GM18508 (cell line): Measurements from ENCODE around the gene CLEC2L.

Source experiments
- ATAC-seq: cut with Tn5 transposase; IDR thresholded peaks from one replicate; pipeline ENCODE4 v1.9.1; 2021; ENCODE audit warnings: moderate number of reproducible peaks; ENCODE audit not compliant: insufficient read depth, unreplicated experiment

CLEC2L gene

DNA sequence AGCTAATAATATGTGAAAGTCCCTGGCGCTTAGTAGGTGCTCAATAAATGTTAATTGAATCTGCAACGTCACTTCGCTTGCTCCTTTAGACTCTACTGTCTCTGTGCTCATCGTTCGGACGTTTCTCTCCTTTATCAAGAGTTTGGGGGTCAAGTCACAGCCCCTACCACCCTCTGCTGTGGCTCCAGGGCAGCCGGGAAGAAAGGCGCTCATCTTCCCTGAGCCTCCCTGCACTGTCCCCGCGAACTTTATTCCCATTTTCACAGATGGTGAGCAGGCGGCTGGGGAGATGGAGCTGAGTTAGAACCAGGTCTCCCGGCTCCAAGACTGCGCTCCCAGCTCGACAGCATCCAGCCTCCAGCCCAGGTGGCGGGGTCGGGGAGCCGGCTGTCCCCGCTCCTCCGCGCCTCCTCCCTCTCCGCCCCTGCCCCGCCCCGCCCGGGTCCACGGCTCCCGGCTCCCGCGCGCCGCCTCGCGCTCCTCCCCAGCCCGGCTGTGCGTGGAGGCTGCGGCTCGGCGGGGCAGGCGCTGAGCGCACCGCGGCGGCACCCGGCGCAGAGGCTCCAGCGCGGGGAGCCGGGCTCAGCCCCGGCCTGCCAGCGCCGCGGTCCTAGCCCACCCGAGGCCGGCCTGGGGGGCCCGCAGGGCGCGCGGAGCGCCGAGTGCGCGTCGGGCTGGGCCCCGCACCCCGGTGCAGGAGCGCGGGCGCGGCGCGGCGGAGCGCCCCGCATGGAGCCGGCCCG lies at the start of gene CLEC2L:
Gene CLEC2L, plus strand, starts transcription at position 487 of the 743 bp plus-strand sequence. Its CDS starts 243 bp downstream, at position 730.
- no peak for ATAC-seq

DNA sequence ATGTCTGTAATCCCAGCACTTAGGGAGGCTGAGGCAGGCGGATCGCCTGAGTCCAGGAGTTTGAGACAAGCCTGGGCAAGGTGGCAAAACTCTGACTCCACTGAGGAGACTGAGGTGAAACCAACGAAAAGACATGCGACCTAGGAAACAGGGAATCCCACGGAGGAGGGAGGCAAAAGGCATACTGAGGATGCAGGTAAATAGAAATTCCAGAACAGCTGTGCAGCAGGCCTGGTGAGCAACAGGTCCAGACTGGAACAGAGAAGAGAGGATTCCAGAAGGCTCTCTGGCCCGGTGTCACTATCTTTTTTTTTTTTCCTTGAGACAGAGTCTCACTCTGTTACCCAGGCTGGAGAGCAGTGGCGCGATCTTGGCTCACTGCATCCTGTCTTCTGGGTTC lies 47.3 kb upstream of the CLEC2L start:
- ATAC-seq: no peak

DNA sequence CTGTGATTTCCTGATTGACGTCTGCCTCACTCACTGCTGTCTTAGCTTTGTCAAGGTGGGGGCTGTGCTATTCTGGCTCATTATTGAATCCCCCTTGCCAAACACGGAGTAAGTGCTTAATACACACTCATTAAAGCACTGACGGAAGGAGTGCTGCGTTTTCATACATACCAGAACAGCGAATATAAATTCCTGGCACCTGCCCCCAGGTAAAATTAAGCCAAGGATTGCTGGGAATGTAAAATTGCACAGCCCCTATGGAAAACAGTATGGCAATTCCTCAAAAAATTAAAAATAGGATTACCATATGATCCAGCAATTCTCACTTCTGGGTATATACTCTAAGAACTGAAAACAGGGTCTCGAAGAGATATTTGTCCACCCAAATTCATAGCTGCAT lies 46.6 kb upstream of the CLEC2L start:
- no peak for ATAC-seq

DNA sequence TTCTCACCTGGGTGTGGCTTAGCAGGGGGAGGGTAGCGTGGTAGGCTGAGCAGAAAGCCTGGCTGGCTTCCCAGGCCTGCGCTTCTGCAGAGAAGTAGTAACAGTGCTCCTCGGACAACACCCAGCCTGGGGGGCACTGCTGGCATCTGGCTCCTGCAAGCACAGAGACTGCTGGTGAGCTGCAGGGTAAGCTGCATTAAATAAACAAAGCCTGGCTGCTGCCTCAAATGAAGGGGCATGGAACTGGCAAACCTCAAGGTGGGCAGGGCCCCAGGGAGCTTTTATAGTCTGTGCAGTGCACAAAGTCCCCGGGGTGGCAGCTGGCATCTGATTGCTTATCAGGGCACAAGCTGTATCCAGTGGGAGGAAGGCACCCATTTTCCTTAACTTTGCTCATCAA lies 43.9 kb upstream of the CLEC2L start:
- no peak for ATAC-seq

DNA sequence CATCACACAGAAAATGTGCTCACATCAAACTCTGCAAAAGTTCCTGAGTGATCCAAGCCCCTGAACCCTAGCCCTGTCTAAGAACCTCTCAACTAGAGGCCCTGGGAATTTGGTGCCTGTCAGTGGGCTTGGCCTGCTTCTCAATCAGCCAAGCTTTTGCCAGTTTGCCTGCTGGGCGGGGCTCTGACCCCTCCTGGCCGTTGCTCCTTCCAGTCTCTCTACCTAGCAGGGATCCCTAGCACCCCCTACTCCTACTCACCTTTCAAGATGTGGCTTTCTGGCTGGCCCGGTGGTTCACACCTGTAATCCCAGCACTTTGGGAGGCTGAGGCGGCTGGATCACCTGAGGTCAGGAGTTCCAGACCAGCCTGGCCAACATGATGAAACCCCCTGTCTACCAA lies 42.1 kb upstream of the CLEC2L start:
- no peak for ATAC-seq

DNA sequence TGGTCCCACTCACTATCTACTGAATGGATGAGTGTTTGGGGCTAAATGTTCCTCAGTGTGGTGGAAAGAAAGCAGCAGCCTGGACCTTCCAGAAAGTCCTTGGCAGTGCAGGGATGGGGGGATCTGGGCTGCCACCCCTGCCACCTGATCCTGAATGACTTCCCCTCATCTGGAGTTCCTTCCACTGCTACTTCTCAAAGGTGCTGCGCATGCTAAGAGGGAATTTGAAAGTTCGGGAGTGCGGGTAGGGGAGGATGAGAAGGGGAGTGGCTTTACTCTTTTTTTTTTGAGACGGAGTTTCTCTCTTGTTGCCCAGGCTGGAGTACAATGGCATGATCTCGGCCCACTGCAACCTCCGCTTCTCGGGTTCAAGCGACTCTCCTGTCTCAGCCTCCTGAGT lies 41.4 kb upstream of the CLEC2L start:
- no peak for ATAC-seq

DNA sequence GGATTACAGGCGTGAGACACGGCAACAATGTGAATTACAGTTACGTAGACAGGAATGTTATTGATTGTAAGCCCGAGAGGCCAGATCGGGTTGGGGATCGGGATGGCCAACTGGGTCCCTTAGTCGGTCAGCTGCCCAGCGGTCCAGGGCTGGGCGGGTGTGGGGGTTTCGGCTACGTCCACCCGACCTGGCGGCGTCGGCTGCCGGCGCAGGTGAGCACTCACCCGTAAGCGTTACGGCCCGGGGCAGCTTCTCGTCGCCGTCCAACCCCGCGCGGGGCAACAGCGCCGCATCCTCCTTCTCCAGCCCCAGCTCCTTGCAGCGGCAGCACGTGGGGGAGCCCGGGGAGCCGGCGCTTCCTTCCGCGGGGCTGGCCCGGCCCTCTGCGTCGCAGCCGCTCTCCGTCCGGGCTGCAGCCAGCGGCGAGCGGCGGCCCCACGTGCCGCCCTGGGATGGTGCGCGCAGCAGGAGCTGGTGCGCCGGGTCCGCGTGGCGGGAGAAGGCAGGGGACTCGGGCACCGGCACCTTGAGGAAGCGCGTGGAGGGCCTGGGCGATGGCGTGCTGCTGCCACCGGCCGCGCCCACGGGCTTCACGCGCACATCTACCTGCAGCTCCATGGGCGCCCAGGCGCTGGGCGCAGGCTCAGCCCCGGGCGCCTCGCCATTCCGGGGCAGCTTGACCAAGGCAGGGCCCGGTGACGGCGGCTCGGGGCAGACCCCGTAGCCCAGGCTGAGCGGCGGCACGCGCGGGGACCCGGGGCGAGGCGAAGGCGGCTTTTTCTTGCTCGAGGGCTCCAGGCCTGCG lies 40.6 kb upstream of the CLEC2L start:
- ATAC-seq: no peak

DNA sequence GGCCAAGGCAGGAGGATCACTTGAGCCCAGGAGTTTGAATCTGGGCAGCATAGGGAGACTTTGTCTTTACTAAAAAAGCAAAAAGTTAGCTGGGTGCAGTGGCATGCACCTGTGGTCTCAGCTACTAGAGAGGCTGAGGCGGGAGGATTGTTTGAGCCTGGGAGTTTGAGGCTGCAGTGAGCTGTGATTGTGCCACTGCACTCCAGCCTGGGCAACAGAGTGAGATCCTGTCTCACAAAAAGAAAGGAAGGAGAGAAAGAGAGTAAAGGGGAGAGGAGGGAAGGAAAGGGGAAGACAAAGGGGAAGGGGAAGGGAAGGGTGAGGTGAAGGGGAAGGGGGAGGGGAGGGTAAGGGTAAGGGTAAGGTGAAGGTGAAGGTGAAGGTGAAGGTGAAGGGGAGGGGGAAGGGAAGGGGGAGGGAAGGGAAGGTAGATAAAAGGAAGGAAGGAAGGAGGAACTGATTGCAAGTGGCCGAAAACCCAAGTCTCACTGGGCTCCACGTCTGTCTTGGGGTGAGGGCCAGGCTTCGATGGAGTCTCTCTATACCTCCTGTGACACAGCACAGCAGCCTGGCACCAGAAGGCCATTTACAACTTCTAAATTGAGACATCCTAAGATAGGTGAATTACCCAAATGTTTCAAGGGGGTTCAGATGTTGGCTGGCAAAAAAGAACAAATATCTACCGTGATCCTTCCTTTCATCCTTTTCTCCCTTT lies 36.0 kb upstream of the CLEC2L start:
- no peak for ATAC-seq

DNA sequence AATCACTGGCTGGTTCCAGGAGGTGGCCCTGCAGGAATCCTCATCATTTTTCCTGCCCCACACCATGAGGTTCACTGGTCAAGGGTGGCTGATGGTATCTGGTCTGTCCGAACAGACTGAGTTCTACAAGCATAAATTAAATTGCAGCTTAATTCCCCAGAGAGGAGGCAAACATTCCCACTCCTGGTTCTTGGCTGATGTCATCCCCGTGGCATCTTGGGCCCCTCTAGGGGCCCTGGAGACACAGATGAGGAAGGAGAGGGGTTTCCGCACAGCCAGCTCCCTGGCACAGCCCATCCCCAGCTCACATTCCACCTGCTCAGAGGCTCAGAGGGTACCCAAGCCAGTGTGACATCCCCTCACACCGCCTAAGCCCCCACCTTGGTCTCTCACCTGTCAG lies 34.7 kb upstream of the CLEC2L start:
- no peak for ATAC-seq

DNA sequence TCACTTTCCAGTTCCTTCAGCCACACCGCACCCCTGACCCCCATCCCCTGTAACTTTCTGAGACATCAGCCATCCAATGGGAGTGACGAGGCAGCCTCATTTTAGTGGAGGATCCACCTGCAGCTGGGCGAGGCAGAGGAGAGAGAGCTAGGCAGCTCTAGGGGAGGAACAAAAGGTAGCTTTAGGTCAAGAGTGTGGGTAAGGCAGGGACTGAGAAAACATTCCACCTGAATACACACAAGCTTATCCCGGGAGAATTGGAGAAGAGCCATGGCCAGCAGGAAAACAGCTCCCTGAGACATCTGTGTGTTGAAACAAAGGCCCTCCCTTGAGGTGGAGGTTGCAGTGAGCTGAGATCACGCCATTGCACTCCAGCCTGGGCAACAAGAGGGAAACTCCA lies 33.4 kb upstream of the CLEC2L start:
- ATAC-seq: no peak

DNA sequence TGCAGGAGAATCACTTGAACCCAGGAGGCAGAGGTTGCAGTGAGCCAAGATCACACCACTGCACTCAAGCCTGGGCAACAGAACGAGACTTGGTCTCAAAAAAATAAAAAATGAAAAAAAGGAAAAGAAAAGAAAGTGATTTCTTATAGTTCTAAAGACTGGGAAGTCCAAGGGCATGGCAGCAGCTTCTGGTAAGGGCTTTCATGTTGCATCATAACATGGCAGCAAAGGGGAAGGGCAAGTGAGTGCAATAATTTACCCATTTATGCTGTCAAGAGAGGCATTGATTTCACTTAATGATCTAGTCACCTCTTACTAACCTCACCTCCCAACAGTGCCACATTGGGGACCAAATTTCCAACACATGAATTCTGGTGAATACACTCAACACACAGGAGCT lies 31.2 kb upstream of the CLEC2L start:
- no peak for ATAC-seq

DNA sequence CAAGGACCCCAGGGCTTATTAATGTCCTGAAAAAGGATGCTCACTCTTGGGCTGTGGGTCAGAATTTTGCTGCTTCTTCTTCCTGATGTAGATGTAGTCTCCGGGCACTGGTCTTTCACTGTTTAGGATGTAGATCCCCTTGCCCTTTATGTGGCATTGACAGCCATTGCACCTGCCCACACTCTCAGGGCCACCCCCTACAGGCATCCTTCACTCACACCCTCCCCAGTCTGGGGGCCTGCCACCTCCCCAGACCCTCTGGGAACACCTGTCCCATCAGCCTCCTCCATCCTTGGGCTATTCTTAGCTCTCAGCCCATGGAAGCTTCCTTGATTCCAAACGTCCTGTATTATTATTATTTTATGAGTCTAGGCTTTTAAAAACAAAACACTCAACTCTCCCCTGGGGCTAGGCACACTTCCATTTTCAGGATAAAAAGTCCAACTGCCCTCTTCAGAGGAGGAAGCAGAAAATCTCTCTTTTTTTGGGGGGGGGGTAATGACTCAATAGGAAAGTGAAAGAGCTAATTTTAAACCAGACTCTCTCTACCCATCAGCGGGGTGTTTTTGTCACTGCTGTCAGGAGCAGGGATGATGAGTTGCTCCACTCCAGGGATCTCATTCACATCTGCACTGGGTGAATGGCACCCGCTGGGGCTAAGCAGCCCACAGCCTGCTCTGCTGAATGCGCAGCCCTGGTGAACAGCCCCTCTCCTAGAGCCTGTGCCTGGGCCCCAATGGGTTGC lies 28.5 kb upstream of the CLEC2L start:
- ATAC-seq: peak; percentile 62

DNA sequence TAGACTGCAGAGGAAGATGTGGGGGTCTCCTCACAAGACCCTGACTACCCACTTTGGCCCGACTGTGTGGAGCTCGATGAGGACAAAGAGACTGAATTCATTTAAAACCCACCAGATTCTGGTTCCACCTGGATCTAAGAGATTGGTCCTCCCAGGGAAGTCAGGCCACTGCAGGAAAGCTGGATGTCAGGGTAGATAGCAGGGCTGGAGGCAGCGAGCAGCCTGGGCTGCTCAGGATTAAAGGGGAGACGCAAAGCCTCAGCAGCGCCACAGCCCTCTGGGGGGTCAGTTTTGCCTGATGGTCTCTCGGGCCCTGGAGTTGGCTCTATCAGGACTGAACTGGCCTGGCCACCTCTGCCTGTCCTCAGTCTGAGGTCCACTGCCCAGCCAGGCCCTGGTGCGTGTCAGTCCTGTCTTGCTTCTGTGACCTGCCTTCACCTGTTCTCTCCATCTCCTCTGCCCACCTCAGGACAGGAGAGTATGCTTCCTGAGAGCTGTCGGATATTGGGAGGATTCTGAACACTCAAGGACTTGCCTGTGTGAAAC lies 27.8 kb upstream of the CLEC2L start:
- ATAC-seq: no peak

DNA sequence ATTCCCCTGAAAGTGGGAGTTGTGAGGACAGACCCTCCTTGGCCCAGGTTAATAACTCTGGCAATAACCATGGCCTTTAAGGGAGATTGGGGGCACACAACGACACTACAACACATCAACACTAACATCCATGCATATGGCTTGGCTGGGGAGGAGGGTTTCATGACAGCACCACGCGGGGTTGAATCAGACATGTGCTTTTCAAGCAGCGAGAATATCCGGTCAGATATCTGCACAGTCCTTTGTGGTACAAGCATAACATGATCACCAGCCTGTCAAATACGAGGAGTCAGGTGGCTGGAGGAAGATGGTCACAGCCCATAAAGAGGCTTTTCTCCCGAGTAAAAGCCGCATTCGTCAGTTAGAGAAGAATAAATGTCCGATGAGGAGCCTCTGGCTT lies 27.0 kb upstream of the CLEC2L start:
- no peak for ATAC-seq

DNA sequence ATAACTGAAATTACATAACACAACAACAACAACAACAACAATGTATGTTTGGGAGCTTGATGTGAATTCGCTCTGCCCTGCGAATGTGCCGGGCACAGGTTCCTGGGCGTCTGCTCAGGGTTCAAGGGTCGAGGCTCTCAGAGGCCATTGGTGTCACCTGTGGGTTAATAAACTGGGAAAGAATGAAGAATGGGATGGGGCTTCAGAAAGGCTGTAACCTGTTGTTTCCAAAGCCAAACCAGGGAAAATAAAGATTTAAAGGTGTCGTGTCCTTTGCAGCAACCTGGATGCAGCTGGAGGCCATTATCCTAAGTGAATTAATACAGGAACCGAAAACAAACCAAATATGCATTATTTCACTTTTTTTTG lies 22.7 kb upstream of the CLEC2L start:
- no peak for ATAC-seq

DNA sequence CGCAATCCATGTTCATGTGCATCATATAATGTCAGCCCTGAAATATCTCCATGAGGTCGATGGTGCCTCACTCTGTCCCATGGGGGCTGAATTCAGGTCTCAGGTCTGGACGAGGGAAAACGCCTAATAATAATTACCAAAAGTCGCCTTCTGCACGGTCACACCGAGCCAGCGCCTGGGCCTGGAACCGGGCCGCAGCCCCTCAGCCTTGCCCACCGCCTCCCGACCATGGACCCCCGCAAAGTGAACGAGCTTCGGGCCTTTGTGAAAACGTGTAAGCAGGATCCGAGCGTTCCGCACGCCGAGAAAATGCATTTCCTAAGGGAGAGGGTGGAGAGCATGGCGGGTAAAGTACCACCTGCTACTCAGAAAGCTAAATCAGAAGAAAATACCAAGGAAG lies 21.3 kb upstream of the CLEC2L start:
- no peak for ATAC-seq

DNA sequence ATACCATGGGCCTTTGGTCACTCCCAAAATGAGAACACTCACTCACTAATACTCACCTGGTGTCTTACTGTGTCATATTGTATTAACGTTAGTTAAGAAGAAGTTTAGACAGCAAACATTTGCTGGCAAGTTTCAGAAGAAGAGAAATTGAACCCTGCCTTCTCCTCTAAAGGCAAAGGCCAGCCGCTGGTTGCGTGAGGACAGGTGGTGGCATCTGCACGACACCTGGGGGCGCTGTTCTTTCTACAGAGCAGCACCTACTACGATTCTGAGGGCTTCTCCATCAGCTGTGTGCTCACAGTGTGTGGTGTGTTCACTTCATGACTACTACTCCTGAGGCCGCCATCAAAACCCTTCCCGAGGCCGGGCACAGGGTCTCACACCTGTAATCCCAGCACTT lies 17.9 kb upstream of the CLEC2L start:
- no peak for ATAC-seq

DNA sequence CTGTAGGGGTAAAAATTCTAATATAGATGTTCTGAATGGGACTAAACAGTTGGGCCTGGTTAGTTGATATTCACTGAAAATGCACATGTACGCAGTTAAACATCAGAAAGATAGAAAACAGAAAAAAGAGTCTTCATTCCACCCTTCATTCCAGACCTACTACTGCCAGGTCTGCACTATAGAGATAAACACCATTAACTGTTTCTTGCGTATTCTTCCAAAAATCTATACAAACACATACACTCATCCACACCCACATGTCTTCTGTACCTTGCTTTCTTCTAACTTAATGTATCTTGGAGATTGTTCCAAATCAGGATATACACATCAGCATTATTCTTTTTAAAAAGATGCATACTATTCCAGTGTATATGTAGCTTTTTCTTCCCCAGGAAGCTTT lies 13.9 kb upstream of the CLEC2L start:
- no peak for ATAC-seq

DNA sequence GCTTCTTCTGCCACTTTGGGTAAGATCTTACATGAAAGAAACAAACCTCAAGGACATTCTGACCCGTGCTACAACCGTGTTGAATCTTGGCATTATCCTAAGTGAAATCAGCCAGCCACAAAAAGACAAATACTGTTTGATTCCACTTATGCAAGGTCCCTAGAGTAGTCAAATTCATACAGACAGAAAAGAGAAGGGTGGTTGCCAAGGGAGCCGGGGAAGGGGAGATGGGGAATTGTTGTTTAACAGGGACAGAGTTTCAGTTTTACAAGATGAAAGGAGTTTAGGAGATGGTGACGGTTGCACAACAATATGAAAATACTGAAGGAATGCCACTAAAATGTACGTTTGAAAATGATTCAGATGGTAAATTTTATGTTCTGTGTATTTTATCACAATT lies 12.2 kb upstream of the CLEC2L start:
- no peak for ATAC-seq

DNA sequence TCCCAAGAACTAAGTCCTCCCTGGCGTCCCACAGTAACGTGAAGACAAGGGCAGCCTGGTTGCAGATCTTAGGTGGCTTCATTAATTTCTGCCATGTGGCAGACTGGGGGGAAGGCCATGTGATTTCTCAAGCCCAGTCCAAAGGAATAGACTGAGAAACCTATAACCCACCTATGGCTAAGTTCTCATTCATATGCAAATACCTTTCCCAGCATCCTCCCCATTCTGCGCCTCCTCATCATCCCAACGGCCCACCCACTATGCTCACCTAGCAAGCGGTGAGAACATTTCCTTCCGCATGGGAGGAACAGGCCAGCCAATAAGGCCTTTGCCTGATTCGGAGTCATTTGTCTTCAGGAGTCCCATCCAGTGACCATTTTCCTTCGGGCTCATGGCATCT lies 8.2 kb upstream of the CLEC2L start:
- no peak for ATAC-seq
